ENCODE measurements around the gene INMT. TPM values are rescaled to one million over a fixed set of nuclear protein-coding genes. Genes with fewer than 3 reads are reported as not detected.

INMT gene
- total RNA-seq, 1 donor from 2014 or later: 40.4 TPM

GRCh38 chr7:30726296-30727006 lies 25.5 kb upstream of the INMT start:
- DNase-seq (no peak), ATAC-seq (ENCODE audit: poor library complexity) (no peak)
- intact Hi-C loops (cut with DNase I): no loop called here

GRCh38 chr7:30727061-30727945 lies 24.6 kb upstream of the INMT start:
- intact Hi-C loops (cut with DNase I): no loop called here
- no peak for ATAC-seq (ENCODE audit: poor library complexity)

GRCh38 chr7:30728591-30729100 lies 23.3 kb upstream of the INMT start:
- intact Hi-C loops (cut with DNase I): no loop called here
- ATAC-seq (ENCODE audit: poor library complexity) (no peak), DNase-seq (no peak)

More at GRCh38 chr7:30727061-30727945, 24.6 kb upstream of the INMT start:
- DNase-seq: no peak

- intact Hi-C loops (cut with DNase I): no loop called here
- no peak for ATAC-seq (ENCODE audit: poor library complexity)
- DNase-seq: no peak
These were observed 22.3 kb upstream of the INMT start for GRCh38 chr7:30729642-30730041.

- intact Hi-C loops (cut with DNase I): no loop called here
- DNase-seq: no peak
- no peak for ATAC-seq (ENCODE audit: poor library complexity)
These were observed 21.8 kb upstream of the INMT start for GRCh38 chr7:30730097-30730496.

GRCh38 chr7:30730996-30731395 lies 20.9 kb upstream of the INMT start:
- no peak for ATAC-seq (ENCODE audit: poor library complexity)
- no peak for DNase-seq
- intact Hi-C loops (cut with DNase I): no loop called here

- DNase-seq (no peak), ATAC-seq (ENCODE audit: poor library complexity) (no peak)
- intact Hi-C loops (cut with DNase I): no loop called here
These were observed 20.4 kb upstream of the INMT start for GRCh38 chr7:30731581-30731980.

- DNase-seq: no peak
- intact Hi-C loops (cut with DNase I): no loop called here
- ATAC-seq (ENCODE audit: poor library complexity): no peak
These were observed 19.3 kb upstream of the INMT start for GRCh38 chr7:30732606-30733005.

GRCh38 chr7:30733216-30733615 lies 18.7 kb upstream of the INMT start:
- DNase-seq (no peak), ATAC-seq (ENCODE audit: poor library complexity) (no peak)
- intact Hi-C loops (cut with DNase I): no loop called here

GRCh38 chr7:30733691-30734090 lies 18.2 kb upstream of the INMT start:
- intact Hi-C loops (cut with DNase I): no loop called here
- no peak for ATAC-seq (ENCODE audit: poor library complexity)
- no peak for DNase-seq

- DNase-seq (no peak), ATAC-seq (ENCODE audit: poor library complexity) (no peak)
- intact Hi-C loops (cut with DNase I): no loop called here
These were observed 17.4 kb upstream of the INMT start for GRCh38 chr7:30734497-30734896.

GRCh38 chr7:30735631-30736030 lies 16.3 kb upstream of the INMT start:
- no peak for DNase-seq
- intact Hi-C loops (cut with DNase I): loop anchor here (5.0 kb wide), 1 partner anchor 53 kb away; the partner anchor contains the start of gene CRHR2
- ATAC-seq (ENCODE audit: poor library complexity): no peak

GRCh38 chr7:30736291-30736690 lies 15.6 kb upstream of the INMT start:
- ATAC-seq (ENCODE audit: poor library complexity) (no peak), DNase-seq (no peak)
- intact Hi-C loops (cut with DNase I): loop anchor here (5.0 kb wide), 1 partner anchor 54 kb away; the partner anchor contains the start of gene CRHR2

- intact Hi-C loops (cut with DNase I): loop anchor here (5.0 kb wide), 1 partner anchor 56 kb away; the partner anchor contains the start of gene CRHR2
- no peak for ATAC-seq (ENCODE audit: poor library complexity)
- DNase-seq: no peak
These were observed 13.7 kb upstream of the INMT start for GRCh38 chr7:30738026-30738915.

GRCh38 chr7:30739691-30740090 lies 12.2 kb upstream of the INMT start:
- ATAC-seq (ENCODE audit: poor library complexity) (no peak), DNase-seq (no peak)
- intact Hi-C loops (cut with DNase I): loop anchor here (5.0 to 10.0 kb wide), 3 partner anchors 57 to 233 kb away; partner anchors contain the start of gene CRHR2

- peak; percentile 80 for ATAC-seq (ENCODE audit: poor library complexity)
- intact Hi-C loops (cut with DNase I): loop anchor here (5.0 to 10.0 kb wide), 2 partner anchors 116 to 232 kb away; no protein-coding TSS in a partner anchor
- DNase-seq: peak; percentile 84
These were observed 11.3 kb upstream of the INMT start for GRCh38 chr7:30740417-30741181.

GRCh38 chr7:30741289-30741688 lies 10.6 kb upstream of the INMT start:
- intact Hi-C loops (cut with DNase I): loop anchor here (5.0 to 10.0 kb wide), 2 partner anchors 116 to 231 kb away; no protein-coding TSS in a partner anchor
- ATAC-seq (ENCODE audit: poor library complexity) (no peak), DNase-seq (no peak)
